GM19397 (cell line): ENCODE measurements around the gene SLC25A13.

Experiments used
- ATAC-seq: cut with Tn5 transposase; IDR thresholded peaks from one replicate; pipeline ENCODE4 v1.9.1; 2021; ENCODE audit warnings: mild to moderate bottlenecking, moderate library complexity; ENCODE audit not compliant: unreplicated experiment

Gene SLC25A13

GRCh38 chr7:96322847-96323461 is 1.1 kb upstream of the SLC25A13 start:
- no peak for ATAC-seq

- no peak for ATAC-seq
Observed at GRCh38 chr7:96322373-96322695, 436 bp upstream of the SLC25A13 start.

GRCh38 chr7:96321031-96321657 is 754 bp downstream of the SLC25A13 start:
- peak; percentile 40 for ATAC-seq

GRCh38 chr7:96320442-96320841 is 1.5 kb downstream of the SLC25A13 start:
- peak; percentile 23 for ATAC-seq

GRCh38 chr7:96319439-96319838 is 2.5 kb downstream of the SLC25A13 start:
- ATAC-seq, result no peak

- no peak for ATAC-seq
Observed at GRCh38 chr7:96316949-96317348, 4.9 kb downstream of the SLC25A13 start.

GRCh38 chr7:96315125-96315512 is 6.8 kb downstream of the SLC25A13 start:
- ATAC-seq, result no peak

GRCh38 chr7:96314402-96315124 is 7.3 kb downstream of the SLC25A13 start:
- ATAC-seq, result no peak

GRCh38 chr7:96313940-96314339 is 8.0 kb downstream of the SLC25A13 start:
- ATAC-seq, result no peak

GRCh38 chr7:96312502-96312901 is 9.4 kb downstream of the SLC25A13 start:
- no peak for ATAC-seq

- ATAC-seq, result no peak
Observed at GRCh38 chr7:96311967-96312366, 9.9 kb downstream of the SLC25A13 start.

- ATAC-seq, result no peak
Observed at GRCh38 chr7:96310110-96310509, 11.8 kb downstream of the SLC25A13 start.

GRCh38 chr7:96308950-96309263 is 13.0 kb downstream of the SLC25A13 start:
- ATAC-seq, result no peak

- ATAC-seq, result no peak
Observed at GRCh38 chr7:96308253-96308949, 13.5 kb downstream of the SLC25A13 start.

GRCh38 chr7:96306385-96307125 is 15.3 kb downstream of the SLC25A13 start:
- ATAC-seq, result no peak

- ATAC-seq, result no peak
Observed at GRCh38 chr7:96305915-96306314, 16.0 kb downstream of the SLC25A13 start.

GRCh38 chr7:96304573-96304972 is 17.3 kb downstream of the SLC25A13 start:
- ATAC-seq, result no peak

- ATAC-seq, result no peak
Observed at GRCh38 chr7:96303686-96304443, 18.0 kb downstream of the SLC25A13 start.

- no peak for ATAC-seq
Observed at GRCh38 chr7:96303105-96303685, 18.7 kb downstream of the SLC25A13 start.

- ATAC-seq, result no peak
Observed at GRCh38 chr7:96300986-96301385, 20.9 kb downstream of the SLC25A13 start.
